GM19397 (cell line): ENCODE data around the gene SOST.

Experiments
- ATAC-seq: cut with Tn5 transposase; IDR thresholded peaks from one replicate; pipeline ENCODE4 v1.9.1; 2021; ENCODE audit warnings: mild to moderate bottlenecking, moderate library complexity; ENCODE audit not compliant: unreplicated experiment

SOST gene

GRCh38 chr17:43774304-43775250 lies 16.0 kb upstream of the SOST start:
- ATAC-seq, result no peak

- ATAC-seq, result no peak
These were observed 14.5 kb upstream of the SOST start for GRCh38 chr17:43772877-43773648.

GRCh38 chr17:43771463-43771862 lies 12.9 kb upstream of the SOST start:
- no peak for ATAC-seq

DNA sequence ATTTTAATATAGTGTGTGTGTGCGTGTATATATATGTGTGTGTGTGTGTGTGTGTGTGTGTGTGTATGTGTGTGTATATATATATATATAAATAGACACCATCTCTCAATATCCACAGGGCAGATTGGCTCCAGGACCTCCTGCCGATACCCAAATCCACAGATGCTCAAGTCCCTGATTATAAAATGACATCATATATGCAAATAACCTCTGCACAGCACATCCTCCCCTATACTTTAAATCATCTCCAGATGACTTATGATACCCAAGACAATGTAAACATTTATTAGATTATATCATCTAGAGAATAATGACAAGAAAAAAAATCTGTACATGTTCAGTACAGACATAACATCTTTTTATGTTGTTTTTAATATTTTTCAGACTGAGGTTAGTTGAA lies 12.4 kb upstream of the SOST start:
- no peak for ATAC-seq

DNA sequence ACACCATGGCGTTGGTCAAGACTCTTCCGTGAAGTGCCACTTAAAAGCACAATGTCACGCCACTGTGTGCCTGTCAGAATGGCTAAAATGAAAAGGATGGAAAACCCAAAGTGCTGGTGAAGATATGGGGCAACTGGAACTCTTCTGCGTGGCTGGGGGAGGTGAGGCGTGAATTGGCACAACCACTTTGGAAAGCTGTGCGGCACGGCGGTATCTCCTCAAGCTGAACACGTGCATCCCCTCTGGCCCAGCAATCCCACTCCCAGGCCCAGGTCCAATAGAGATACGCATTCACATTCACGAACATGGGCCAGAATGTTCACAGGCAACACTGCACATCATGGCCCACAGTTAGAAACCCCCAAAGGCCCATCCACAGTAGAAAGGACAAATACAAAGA lies 11.3 kb upstream of the SOST start:
- no peak for ATAC-seq

- ATAC-seq, result no peak
These were observed 10.8 kb upstream of the SOST start for GRCh38 chr17:43769426-43769825.

DNA sequence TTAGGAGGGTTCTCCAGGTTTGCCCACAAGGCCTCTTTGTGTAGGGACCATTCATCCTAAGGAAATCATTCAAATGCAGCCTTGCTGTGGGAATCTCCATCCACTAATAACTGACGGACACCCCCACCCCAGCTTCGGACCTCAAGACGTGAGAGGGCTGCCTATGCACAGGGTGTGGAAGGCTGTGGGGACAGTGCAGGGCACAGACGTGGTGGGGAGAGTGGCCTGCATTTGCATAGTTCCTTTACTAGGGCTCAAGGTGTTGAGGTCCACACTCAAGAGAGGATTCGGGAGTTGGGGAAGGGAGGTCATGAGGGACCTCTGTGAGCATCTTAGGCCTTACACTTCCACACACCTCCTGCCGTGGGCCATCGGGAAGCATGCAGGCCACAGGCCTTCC lies 10.4 kb upstream of the SOST start:
- ATAC-seq, result no peak

DNA sequence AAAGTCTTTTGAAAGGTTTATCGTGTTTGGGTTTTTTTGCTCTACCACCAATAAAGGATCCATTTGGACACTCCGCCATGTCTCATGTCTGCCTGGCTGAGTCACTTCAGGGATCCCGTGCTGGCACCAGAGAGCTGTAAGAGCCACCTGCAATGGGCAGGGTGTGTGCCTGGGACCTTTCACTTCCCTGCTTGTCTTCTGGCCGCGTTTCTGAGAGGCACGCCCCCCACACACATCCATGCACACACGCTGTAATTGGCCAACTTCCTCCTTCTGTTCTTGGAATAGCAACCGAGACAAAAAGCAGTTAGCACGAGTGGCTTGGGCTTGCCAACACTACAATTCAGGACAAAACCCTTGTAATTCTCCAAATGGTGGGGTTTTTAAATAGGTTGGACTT lies 9.8 kb upstream of the SOST start:
- no peak for ATAC-seq

- ATAC-seq, result no peak
These were observed 9.1 kb upstream of the SOST start for GRCh38 chr17:43767713-43768059.

DNA sequence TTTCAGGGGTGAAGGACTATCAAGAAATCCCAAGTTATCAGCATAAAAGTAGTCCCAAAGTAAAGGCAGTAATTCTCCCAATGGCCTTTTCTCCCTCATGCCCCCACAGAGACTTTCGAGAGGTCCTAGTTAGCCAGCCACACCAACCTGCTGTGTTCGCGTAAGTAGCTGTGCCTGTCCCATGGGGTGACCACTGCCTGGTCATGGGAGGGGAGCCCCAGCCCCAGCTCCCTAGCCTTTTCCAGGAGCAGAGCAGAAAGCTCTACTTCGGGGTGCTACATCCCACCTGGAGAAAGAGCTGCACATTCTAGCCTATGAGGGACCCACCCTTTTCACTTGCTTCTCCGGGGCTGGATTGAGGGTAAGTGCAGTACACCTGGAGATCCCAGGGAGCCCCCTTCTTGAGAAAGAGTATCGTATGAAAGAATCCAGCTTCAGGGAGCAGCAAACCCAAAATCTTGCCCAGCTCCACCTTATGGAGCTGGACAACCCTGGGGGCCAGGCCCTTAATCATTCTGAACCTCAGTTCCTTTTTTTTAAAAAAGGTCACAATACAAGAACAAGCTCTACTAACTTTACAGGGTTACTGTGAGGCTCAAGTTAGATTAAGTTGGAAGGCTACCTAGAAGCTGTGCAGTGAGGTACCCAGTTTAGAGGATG lies 8.6 kb upstream of the SOST start:
- ATAC-seq, result no peak

GRCh38 chr17:43766413-43767052 lies 7.9 kb upstream of the SOST start:
- no peak for ATAC-seq

- no peak for ATAC-seq
These were observed 1.8 kb upstream of the SOST start for GRCh38 chr17:43760254-43760852.

DNA sequence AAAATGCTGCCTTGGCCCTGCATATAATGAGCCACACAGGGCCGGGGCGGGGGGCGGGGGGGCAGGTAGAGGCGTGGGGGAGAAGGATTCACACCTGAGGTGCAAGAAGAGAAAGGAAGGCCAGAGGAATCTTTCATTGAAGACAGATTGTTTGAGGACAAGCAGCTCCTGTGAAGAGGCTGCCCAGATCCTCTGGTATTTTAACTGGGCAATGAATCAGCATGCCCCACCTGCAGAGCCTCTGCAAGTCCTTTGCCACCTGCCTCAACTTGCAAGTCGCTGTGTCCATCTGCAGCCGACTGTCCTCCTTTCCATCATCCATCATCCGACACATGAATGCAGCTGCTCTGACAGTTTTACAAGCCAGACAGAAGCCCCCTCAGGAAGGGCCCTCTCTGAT lies 1.2 kb upstream of the SOST start:
- ATAC-seq, result no peak

DNA sequence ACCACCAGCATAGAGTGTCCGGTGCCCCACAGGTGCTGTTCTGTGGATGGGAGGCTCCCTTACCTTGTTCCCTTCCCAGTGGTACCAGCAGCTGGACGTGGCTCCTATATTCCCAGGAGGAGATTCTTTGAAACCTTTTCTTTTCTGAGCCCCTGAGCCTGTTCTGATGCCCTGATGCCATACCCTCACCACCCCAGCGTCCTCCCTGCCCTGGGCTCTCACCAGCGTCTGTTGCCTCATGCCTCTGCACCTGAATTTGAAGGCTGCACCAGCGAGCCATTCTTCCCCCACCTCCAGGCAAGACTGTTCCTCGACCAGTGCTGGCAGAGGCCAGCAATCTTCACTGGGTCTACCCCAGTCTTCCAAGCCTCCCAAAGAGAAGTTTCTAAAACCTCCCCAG lies 505 bp downstream of the SOST start:
- no peak for ATAC-seq

DNA sequence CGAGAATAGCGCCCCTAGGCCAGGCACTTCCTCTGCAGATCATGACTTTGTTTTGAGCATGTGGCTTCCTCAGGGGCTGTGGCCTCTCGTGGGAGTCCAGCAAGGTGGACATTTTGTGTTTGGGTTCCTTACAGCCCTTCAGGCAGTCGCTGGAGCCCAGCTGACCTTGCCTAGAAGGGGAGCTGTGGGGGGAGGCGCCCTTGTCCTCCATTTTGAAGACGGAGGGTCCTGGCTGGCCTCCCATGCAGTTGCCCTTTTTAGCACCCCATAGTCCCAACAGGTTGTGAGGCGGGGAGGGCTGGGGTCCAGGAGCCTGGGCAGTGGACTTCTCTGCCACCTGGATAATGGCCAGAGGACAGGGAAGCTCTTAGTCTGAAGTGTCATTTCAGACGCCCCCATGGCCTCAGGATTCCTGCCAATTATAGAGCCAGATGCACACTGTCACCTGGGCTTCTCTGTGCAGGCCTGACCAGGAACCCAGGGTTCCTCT lies 1.4 kb downstream of the SOST start:
- no peak for ATAC-seq

DNA sequence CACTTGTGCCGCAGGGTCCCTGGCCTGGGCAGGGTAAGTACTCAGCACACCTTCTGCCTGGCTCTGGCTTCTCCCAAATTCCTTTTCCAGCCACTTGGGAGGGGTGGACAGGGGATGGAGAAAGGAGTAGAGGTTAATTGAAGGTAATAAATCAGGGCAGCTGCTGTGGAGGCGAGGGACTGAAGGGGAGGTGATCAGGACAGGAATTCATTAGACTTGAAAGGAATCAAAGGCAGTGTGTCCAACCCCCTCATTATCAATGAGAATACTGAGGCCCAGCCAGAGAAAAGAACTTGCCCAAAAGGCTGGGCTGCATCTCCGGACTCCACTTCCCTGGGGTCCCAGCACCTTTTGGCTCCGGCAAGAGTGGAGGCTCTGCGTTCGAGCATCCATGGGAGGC lies 2.4 kb downstream of the SOST start:
- no peak for ATAC-seq

DNA sequence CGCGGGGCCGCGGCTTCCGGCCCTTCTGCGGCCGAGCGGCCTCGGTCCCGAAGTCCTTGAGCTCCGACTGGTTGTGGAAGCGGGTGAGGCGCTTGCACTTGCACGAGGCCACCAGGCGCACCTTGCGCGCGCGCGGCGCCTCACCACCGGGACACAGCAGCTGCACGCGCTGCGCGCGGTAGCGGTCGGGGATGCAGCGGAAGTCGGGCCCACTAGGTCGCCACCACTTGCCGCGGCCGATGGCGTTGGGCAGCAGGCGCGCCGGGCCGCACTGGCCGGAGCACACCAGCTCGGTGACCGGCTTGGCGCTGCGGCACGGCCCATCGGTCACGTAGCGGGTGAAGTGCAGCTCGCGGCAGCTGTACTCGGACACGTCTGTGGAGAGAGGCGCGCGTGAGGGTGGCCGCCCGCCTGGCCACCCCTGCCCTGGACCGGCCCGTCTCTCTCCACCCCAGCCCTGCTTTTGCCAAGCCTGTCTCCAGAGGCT lies 3.2 kb downstream of the SOST start:
- ATAC-seq, result no peak

- no peak for ATAC-seq
These were observed 3.6 kb downstream of the SOST start for GRCh38 chr17:43754947-43755346.

DNA sequence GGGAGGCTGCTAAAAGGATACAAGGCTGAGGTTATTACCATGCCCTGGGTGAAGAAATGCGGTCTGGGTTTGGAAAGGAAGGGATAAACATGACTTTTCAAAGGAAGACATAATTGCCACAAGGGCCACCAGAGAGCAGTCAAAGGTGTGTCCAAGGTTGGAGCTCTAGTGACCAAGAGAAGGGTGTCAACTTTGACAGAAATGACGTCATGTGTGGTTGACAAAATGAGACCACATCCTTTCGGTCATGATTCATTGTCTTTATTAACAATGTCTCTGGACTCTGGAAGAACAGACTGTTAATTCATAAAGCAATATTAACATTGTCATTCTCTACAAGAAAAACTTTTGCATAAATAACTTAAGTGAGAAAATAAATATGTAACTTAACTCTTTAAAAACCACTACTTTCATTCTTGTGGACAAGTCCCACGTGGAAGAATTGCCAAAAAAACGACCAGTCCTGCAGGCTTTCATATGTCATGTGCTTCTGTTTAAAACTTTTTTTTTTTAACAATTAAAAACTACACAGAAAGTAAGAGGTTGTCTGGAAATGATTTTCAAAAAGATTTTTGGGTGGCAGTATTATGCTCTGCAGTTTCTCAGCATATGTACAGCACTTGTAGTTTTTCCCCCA lies 5.0 kb downstream of the SOST start:
- no peak for ATAC-seq

- no peak for ATAC-seq
These were observed 8.4 kb downstream of the SOST start for GRCh38 chr17:43750153-43750552.
